Activated T-helper 17 cell treated with anti-CD3 and anti-CD28 coated beads, Interleukin-2, amount 50 U/mL, for 72 hours (primary cell): ENCODE measurements around the gene TTLL7. TPM values are rescaled to one million over a fixed set of nuclear protein-coding genes. Genes with fewer than 3 reads are reported as not detected.
A peak's percentile ranks its signal among the peaks of the same experiment; 100 is the strongest.

ENCODE experiments used
- ATAC-seq: fragments of 150-1000 bp; cut with Tn5 transposase; replicated peaks from 2 replicates; pipeline ENCODE4 v1.10.0; 2021; ENCODE audit warnings: mild to moderate bottlenecking, moderate library complexity
- H3K27ac Mint-ChIP-seq: one replicate; pipeline ENCODE4 v1.8.0; 2022; ENCODE audit warnings: mixed read lengths
- H3K27me3 Mint-ChIP-seq: one replicate; pipeline ENCODE4 v1.8.0; 2022; ENCODE audit warnings: mixed read lengths
- H3K36me3 Mint-ChIP-seq: one replicate; pipeline ENCODE4 v1.8.0; 2022; ENCODE audit warnings: low read depth, mild to moderate bottlenecking, mixed read lengths
- H3K4me1 Mint-ChIP-seq: one replicate; pipeline ENCODE4 v1.8.0; 2022; ENCODE audit warnings: mixed read lengths
- H3K4me3 Mint-ChIP-seq: one replicate; pipeline ENCODE4 v1.8.0; 2022; ENCODE audit warnings: mild to moderate bottlenecking, mixed read lengths
- H3K9me3 Mint-ChIP-seq: one replicate; pipeline ENCODE4 v1.8.0; 2022; ENCODE audit warnings: mixed read lengths
- total RNA-seq, 2 donors: library from RNA; stranded (reverse); gene quantifications; one replicate each; pipeline ENCODE4 v1.2.3, GENCODE V29; 2022

Gene TTLL7, protein sequence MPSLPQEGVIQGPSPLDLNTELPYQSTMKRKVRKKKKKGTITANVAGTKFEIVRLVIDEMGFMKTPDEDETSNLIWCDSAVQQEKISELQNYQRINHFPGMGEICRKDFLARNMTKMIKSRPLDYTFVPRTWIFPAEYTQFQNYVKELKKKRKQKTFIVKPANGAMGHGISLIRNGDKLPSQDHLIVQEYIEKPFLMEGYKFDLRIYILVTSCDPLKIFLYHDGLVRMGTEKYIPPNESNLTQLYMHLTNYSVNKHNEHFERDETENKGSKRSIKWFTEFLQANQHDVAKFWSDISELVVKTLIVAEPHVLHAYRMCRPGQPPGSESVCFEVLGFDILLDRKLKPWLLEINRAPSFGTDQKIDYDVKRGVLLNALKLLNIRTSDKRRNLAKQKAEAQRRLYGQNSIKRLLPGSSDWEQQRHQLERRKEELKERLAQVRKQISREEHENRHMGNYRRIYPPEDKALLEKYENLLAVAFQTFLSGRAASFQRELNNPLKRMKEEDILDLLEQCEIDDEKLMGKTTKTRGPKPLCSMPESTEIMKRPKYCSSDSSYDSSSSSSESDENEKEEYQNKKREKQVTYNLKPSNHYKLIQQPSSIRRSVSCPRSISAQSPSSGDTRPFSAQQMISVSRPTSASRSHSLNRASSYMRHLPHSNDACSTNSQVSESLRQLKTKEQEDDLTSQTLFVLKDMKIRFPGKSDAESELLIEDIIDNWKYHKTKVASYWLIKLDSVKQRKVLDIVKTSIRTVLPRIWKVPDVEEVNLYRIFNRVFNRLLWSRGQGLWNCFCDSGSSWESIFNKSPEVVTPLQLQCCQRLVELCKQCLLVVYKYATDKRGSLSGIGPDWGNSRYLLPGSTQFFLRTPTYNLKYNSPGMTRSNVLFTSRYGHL
- 1 to 10 TPM; 2.7 to 6.3 TPM for total RNA-seq

DNA sequence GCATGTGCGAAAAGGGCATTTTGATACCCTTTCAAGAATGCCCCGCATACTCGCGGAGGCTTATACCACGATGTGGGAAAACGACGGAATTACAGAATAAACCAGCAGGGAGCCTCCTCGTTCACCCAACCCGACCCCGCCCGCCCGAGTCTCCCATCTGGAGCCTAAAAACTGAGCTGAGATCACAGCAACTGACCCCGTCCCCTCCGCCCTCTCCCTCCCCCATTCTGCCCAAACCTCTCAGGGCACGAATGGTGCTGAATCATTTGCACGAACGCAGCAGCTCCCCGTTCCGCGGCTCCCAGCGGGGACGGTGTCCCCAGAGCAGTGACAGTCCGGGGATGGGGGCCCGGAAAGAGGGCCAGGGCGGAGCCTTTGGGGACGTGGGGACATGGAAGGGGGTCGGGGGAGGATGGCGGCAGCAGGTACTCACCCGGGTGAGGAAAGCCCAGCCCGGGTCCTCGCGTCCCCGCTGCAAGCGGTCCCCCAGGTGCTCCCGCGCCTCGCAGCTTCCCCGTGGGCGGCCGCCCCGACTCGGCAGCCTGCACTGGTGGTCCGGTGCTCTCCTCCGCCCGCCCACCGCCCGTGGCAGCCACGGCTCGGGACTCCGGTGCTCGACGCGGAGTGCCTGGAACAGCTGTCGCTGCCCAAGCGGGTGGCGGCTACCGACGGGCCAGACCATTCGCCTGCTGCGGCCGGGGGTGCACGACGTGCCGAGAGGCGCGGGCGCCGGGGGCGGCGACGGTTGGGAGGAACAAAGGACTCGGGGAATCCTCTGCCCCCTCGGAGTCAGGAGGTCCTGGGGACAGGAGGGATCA is at the start of gene TTLL7:
TSS of gene TTLL7 (minus strand) at position 635 of the 818 bp plus-strand sequence. CDS start 46,921 bp downstream, outside the sequence.
- ATAC-seq = peak; percentile 89
- peaks cover 4% of the 10 kb centered on the region for H3K4me1 Mint-ChIP-seq
- peaks cover 53% of the 10 kb centered on the region for H3K27me3 Mint-ChIP-seq
- no peaks in the 10 kb centered on the region for H3K9me3 Mint-ChIP-seq
- no peaks in the 10 kb centered on the region for H3K36me3 Mint-ChIP-seq
- peak within 1 kb of the TSS; percentile 67 for H3K27ac Mint-ChIP-seq
- peak within 1 kb of the TSS; percentile 85 for H3K4me3 Mint-ChIP-seq

DNA sequence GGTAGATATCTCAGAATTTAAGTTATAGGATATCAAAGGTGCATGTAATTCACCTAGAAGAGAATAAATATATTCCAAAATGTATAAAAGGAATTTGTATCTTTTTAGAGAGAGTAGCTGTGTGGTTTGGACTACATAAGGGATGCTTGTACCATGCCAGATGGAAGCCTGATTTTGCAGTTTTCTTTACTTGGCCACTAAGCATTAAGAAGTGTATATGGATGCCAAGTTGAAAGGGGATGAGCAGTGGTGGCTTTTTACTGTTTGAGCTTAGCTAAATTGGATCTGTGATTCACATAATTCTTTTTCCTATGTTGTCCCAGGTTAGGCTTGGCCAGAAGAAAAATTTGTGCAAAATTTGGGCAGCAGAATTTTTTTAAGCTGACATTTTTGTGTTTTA is 43.5 kb upstream of the TTLL7 start:
- H3K9me3 Mint-ChIP-seq = no peaks in the 10 kb centered on the region
- no peaks in the 10 kb centered on the region for H3K4me1 Mint-ChIP-seq
- no peaks in the 10 kb centered on the region for H3K36me3 Mint-ChIP-seq
- no peak overlapping the region for H3K4me3 Mint-ChIP-seq
- no peak for ATAC-seq
- no peak overlapping the region for H3K27ac Mint-ChIP-seq
- peaks cover 8% of the 10 kb centered on the region for H3K27me3 Mint-ChIP-seq

DNA sequence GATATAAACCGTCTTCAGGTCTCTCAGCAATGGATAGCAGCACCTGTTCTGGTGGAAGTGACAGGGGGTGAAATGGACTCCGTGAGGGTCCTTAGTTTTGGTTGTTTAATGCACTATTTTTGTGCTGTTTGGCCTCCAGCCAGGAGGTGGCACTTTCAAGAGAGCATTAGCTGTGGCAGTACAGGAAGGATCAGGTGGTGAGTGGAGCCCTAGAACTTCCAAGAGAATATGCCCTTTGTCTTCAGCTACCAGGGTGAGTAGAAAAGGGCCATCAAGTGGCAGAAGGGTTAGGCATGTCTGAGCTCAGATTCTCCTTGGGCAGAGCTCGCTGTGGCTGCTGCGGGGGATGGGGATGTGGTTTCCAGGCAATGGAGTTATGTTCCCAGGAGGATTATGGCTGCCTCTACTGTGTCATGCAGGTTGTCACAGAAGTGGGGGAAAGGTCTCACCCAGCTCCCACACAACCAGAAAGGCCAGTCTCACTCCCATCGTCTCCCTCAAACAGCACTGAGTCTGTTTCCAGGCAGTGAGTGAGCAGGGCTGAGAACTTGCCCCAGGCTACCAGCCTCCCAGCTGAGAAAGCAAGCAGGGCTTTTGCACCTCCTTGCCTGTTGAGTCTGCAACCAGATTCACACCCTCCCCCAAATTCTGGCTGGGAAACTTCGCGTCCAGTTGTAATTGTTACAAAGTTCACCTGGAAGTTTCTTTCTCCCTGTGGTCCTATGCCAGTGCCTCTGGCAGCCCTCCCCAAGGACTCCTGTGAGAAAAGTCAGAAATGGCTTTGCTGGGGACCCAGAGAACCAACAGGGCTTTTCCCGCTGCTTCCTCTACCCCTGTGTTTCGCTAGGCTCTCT is 39.1 kb upstream of the TTLL7 start:
- no peak for ATAC-seq

DNA sequence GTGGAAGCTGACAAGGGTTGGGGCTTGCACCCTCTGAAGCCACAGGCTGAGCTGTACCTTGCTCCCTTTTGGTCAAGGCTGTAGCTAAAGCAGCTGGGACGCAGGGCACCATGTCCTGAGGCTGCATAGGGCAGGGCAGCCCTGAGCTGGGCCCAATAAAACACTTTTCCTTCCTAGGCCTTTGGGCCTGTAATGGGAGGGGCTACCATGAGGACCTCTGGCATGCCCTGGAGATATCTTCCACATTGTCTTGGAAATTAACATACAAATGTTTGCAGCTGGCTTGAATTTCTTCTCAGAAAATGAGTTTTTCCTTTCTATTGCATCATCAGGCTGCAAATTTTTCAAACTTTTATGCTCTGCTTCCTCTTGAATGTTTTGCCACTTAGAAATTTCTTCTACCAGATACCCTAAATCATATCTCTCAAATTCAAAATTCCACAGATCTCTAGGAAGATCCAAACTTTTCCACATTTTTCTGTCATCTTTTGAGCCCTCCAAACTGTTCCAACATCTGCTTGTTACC is 32.9 kb upstream of the TTLL7 start:
- Mint-ChIP-seq H3K4me1 (no peaks in the 10 kb centered on the region), H3K36me3 (no peaks in the 10 kb centered on the region), H3K9me3 (peaks cover 12% of the 10 kb centered on the region), H3K4me3 (no peak overlapping the region), H3K27ac (no peak overlapping the region), H3K27me3 (peaks cover 6% of the 10 kb centered on the region)
- ATAC-seq = no peak

More for the DNA sequence above, 39.1 kb upstream of the TTLL7 start:
- Mint-ChIP-seq H3K36me3 (no peaks in the 10 kb centered on the region), H3K27me3 (peaks cover 15% of the 10 kb centered on the region), H3K4me3 (no peak overlapping the region), H3K27ac (no peak overlapping the region), H3K4me1 (no peaks in the 10 kb centered on the region), H3K9me3 (peaks cover 8% of the 10 kb centered on the region)

DNA sequence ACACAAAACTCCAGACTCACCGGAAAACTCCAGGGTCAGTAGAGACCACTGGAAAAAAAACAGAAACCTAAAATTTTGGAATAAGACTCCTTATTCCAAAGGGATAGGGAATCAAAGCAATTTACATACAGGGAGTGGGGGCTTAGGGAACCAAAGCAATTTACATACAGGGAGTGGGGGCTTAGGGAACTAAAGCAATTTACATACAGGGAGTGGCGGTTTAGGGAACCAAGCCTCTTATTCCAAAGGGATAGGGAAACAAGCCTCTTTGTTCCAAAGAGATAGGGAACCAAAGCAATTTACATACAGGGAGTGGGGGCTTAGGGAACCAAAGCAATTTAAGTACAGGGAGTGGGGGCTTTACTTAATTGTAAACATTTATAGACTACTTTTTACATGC is 28.4 kb upstream of the TTLL7 start:
- H3K27me3 Mint-ChIP-seq = no peaks in the 10 kb centered on the region
- ATAC-seq = no peak
- H3K4me3 Mint-ChIP-seq = no peak overlapping the region
- peaks cover 4% of the 10 kb centered on the region for H3K9me3 Mint-ChIP-seq
- H3K36me3 Mint-ChIP-seq = no peaks in the 10 kb centered on the region
- no peak overlapping the region for H3K27ac Mint-ChIP-seq
- no peaks in the 10 kb centered on the region for H3K4me1 Mint-ChIP-seq

DNA sequence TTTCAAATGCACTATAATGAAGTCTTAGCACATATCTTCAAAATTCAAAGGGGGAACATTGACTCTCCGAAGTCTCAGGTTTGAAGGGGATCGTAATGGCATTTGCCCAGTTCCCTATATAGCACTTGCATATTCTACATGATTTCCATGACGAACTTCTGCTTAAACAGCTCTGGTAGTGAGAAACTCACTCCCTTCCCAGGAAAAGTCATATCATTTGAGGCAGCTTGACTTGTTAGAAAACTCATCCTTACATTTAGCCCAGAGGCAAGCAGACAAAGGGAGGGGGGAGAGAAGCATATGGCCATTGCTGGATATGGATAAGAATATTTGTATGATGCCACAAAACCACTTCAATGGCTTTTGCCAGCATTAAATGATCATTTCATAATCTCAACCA is 27.0 kb upstream of the TTLL7 start:
- H3K27me3 Mint-ChIP-seq = no peaks in the 10 kb centered on the region
- no peak overlapping the region for H3K27ac Mint-ChIP-seq
- H3K36me3 Mint-ChIP-seq = no peaks in the 10 kb centered on the region
- no peak for ATAC-seq
- H3K4me1 Mint-ChIP-seq = no peaks in the 10 kb centered on the region
- no peak overlapping the region for H3K4me3 Mint-ChIP-seq
- peaks cover 4% of the 10 kb centered on the region for H3K9me3 Mint-ChIP-seq

DNA sequence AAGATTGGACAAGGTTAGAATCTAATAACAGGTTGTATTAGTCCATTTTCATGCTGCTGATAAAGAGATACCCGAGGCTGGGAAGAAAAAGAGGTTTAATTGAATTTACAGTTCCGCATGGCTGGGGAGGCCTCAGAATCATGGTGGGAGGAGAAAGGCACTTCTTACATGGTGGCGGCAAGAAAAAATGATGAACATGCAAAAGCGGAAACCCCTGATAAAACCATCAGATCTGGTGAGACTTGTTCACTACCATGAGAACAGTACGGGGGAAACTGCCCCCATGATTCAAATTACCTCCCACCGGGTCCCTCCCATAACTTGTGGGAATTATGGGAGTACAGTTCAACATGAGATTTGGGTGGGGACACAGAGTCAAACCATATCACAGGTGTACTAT is 22.9 kb upstream of the TTLL7 start:
- Mint-ChIP-seq H3K27ac (no peak overlapping the region), H3K36me3 (no peaks in the 10 kb centered on the region), H3K9me3 (no peaks in the 10 kb centered on the region), H3K4me3 (no peak overlapping the region), H3K27me3 (peaks cover 4% of the 10 kb centered on the region), H3K4me1 (no peaks in the 10 kb centered on the region)
- no peak for ATAC-seq

DNA sequence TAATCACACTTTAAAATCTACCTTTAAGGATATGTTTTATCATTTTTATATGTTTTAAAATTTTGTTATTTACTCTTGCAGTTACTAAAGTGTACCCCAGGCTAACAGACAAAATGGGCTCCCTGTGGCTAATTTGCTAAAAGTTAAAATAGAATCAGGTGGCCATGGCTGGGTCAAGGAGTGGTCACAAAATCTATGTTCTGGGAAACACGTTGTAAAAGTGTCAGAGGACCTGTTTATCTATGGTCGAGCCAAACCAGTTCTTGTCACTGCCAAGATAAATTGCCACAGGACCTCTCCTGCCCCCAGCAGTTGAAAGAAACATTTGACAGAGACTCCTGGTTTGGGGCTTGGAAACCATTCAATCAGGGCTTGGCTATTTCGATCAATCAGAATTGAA is 21.2 kb upstream of the TTLL7 start:
- Mint-ChIP-seq H3K27ac (no peak overlapping the region), H3K36me3 (no peaks in the 10 kb centered on the region), H3K4me1 (no peaks in the 10 kb centered on the region), H3K9me3 (no peaks in the 10 kb centered on the region), H3K4me3 (no peak overlapping the region), H3K27me3 (peaks cover 4% of the 10 kb centered on the region)
- ATAC-seq = no peak

DNA sequence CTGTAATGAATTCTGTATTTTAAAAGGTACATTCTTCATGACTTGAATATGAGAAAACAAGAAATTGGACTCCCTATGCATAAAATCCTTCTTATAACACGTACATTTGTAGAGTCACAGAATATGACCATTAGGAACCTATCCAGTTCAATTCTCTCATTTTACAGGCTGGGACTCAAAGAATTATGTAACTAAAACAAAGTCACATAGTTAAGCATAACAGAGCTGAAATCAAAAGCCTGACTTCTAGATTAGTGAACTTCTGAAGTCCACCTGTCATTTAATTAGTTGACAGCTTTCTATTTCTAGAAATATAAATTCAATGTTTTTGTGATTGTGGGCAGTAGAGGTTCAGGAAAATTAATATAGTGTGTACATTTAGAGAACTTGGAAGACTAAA is 20.3 kb upstream of the TTLL7 start:
- no peaks in the 10 kb centered on the region for H3K9me3 Mint-ChIP-seq
- H3K4me1 Mint-ChIP-seq = no peaks in the 10 kb centered on the region
- H3K4me3 Mint-ChIP-seq = no peak overlapping the region
- ATAC-seq = no peak
- H3K27me3 Mint-ChIP-seq = peaks cover 4% of the 10 kb centered on the region
- H3K36me3 Mint-ChIP-seq = no peaks in the 10 kb centered on the region
- no peak overlapping the region for H3K27ac Mint-ChIP-seq

DNA sequence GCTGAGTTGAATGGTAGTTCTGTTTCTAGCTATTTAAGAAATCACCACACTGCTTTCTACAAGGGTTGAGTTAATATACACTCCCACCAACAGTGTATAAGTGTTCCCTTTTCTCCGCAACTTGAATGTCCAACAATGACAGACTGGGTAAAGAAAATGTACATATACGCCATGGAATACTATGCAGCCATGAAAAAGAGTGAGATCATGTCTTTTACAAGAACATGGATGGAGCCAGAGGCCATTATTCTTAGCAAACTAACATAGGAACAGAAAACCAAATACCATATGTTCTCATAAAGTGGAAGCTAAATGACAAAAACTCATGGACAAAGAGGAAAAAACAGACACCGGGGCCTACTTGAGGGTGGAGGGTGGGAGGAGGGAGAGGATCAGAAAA is 14.8 kb upstream of the TTLL7 start:
- H3K36me3 Mint-ChIP-seq = no peaks in the 10 kb centered on the region

DNA sequence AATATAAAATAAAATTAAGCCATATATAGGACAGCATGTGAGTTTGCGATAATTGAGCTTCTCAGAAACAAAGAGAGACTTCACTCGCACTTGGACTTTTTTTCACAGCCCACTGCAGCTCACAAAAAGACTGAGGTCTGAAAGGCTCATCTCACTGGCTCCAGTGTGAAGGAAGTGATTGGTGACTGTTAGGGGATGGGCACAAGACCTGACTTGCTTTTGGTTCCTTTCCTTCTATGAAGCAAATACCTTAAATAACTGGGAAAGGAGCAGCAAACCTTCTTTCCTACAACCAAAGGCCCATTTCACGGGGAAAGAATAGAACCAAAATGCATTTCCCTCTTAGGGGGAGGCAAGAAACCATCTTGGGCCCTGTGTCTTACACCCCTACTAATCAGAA is 13.1 kb upstream of the TTLL7 start:
- Mint-ChIP-seq H3K4me1 (no peaks in the 10 kb centered on the region), H3K27me3 (peaks cover 17% of the 10 kb centered on the region), H3K36me3 (no peaks in the 10 kb centered on the region), H3K9me3 (peaks cover 3% of the 10 kb centered on the region), H3K27ac (no peak overlapping the region), H3K4me3 (no peak overlapping the region)
- ATAC-seq = no peak

More for the DNA sequence above, 14.8 kb upstream of the TTLL7 start:
- Mint-ChIP-seq H3K4me3 (no peak overlapping the region), H3K4me1 (no peaks in the 10 kb centered on the region), H3K27ac (no peak overlapping the region), H3K9me3 (no peaks in the 10 kb centered on the region), H3K27me3 (peaks cover 13% of the 10 kb centered on the region)
- ATAC-seq = no peak

DNA sequence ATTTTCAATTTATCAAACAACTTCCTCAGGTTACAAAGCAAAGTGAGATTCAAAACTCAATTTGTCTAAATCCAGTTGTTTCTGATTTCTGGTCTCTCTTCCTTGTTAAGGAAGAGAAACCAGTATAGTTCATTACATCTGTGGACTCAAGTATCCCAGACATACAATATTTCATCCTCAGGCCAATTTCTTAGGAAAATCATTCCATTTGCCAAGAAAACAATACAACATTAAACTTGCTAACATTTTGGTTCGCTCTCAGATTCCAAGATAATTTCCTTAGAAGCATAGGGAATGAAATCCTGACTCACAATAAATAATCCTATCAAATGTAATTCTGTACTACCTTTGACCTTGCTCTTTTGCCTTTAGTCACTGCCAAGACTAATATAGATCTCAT is 11.2 kb upstream of the TTLL7 start:
- H3K4me3 Mint-ChIP-seq = no peak overlapping the region
- H3K9me3 Mint-ChIP-seq = peaks cover 6% of the 10 kb centered on the region
- H3K27ac Mint-ChIP-seq = no peak overlapping the region
- no peaks in the 10 kb centered on the region for H3K4me1 Mint-ChIP-seq
- ATAC-seq = no peak
- H3K36me3 Mint-ChIP-seq = no peaks in the 10 kb centered on the region
- peaks cover 23% of the 10 kb centered on the region for H3K27me3 Mint-ChIP-seq

DNA sequence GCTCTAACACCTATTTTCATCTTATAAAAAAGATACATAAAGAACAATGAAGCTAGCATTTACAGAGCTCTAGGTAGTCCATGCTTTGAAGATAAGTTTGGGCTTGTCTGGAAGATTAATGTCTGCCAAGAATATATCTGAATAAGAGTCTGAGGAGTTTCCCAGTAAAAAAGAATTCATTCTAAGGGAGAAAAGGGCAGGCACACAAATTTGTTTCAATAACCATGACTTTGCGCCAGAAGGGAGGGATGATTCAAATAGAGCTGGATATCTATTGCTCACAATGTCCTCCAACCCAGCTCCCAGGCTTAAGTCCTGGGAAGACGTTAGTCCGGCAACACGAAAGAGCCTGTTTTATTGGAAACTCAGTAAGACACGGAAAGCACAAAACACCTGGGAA is 9.7 kb upstream of the TTLL7 start:
- H3K4me1 Mint-ChIP-seq = no peaks in the 10 kb centered on the region
- H3K4me3 Mint-ChIP-seq = no peak overlapping the region
- no peak overlapping the region for H3K27ac Mint-ChIP-seq
- H3K9me3 Mint-ChIP-seq = peaks cover 6% of the 10 kb centered on the region
- H3K27me3 Mint-ChIP-seq = peaks cover 34% of the 10 kb centered on the region
- ATAC-seq = no peak
- H3K36me3 Mint-ChIP-seq = no peaks in the 10 kb centered on the region
